K562 (cell line): ENCODE measurements around the gene ARL16. TPM values are rescaled to one million over a fixed set of nuclear protein-coding genes. Genes with fewer than 3 reads are reported as not detected.

Experiments
- ATAC-seq: fragments of 200-7000 bp; cut with Tn5 transposase; 3 replicates; pipeline ENCODE4 v1.9.1; 2020; ENCODE audit warnings: moderate library complexity
- BruUV-seq: library from RNA; stranded (reverse); fragments of 400-500 nt; replicated peaks from 2 replicates; lab custom pipeline; 2021; lab: Mats Ljungman, UMichigan
- CTCF ChIA-PET: fragments of 300-600 bp; formaldehyde crosslinking; extraction: SDS; loops from one replicate; lab custom pipeline; 2021; ENCODE audit warnings: low intra/inter-chr PET ratio; lab: Yijun Ruan, JAX
- POLR2A ChIA-PET: fragments of 300-600, 350-650 bp; sonication (Branson Sonifier 250); formaldehyde crosslinking; extraction: SDS; loops from one replicate; lab custom pipeline; 2021; ENCODE audit warnings: antibody characterized with exemption, inconsistent platforms; lab: Yijun Ruan, JAX
- DNase-seq, 4 experiments: peaks; one replicate each; pipeline versions ENCODE4 v3.0.0 to v3.0.0-alpha.2; 2011 to 2018; ENCODE audit warnings: low spot score in 3 of 4, mixed read lengths in 3 of 4; ENCODE audit errors: extremely low read depth in 1 of 4
- FAIRE-seq: peaks from 2 replicates; lab custom pipeline; 2011; peaks lifted over from hg19 to GRCh38; lab: Jason Lieb, UNC
- H2AFZ ChIP-seq: 2 replicates; pipeline ENCODE4 v1.6.0; 2011; ENCODE audit warnings: low read depth, low read length, control low read depth, inconsistent platforms
- H3K27ac ChIP-seq: fragments of 200-600 bp; 3 replicates; pipeline ENCODE4 v1.8.0; 2011; ENCODE audit warnings: low read depth, mild to moderate bottlenecking, control low read depth, inconsistent platforms, low read length, moderate library complexity, mixed read lengths; ENCODE audit errors: extremely low read depth
- H3K27me3 ChIP-seq, 2 experiments: fragments of 300-600 bp in 1 of 2; 2 replicates in 1 of 2; 3 replicates in 1 of 2; pipeline versions ENCODE4 v1.6.0 to v1.8.0; 2011; ENCODE audit warnings: inconsistent platforms in 2 of 2, low read length in 2 of 2, mild to moderate bottlenecking in 1 of 2, mixed read lengths in 1 of 2, moderate library complexity in 1 of 2; ENCODE audit not compliant: control insufficient read depth in 2 of 2, insufficient read depth in 2 of 2
- H3K36me3 ChIP-seq: fragments of 300-600 bp; 3 replicates; pipeline ENCODE4 v1.8.0; 2011; ENCODE audit warnings: mild to moderate bottlenecking, low read length, inconsistent platforms; ENCODE audit not compliant: control insufficient read depth, insufficient read depth
- H3K4me1 ChIP-seq, 2 experiments: fragments of 200-600 bp in 1 of 2; replicated peaks in 1 of 2; 2 replicates in 1 of 2; 3 replicates in 1 of 2; pipeline versions ENCODE4 v1.5.1 to v1.8.0; 2011; ENCODE audit warnings: inconsistent platforms in 2 of 2, low read length in 2 of 2, mild to moderate bottlenecking in 1 of 2, mixed read lengths in 1 of 2, moderate library complexity in 1 of 2; ENCODE audit not compliant: control insufficient read depth in 2 of 2, insufficient read depth in 2 of 2
- H3K4me2 ChIP-seq: 2 replicates; pipeline ENCODE4 v1.6.1; 2011; ENCODE audit warnings: low read length, control low read depth, inconsistent platforms, mixed read lengths; ENCODE audit not compliant: insufficient read depth
- H3K4me3 ChIP-seq: fragments of 200-600 bp; sonication (generic), shearing (Covaris generic); 2 replicates; pipeline ENCODE4 v1.5.1; 2016; ENCODE audit warnings: control low read depth, inconsistent platforms
- H3K79me2 ChIP-seq: fragments of 200-600 bp; 3 replicates; pipeline ENCODE4 v1.8.0; 2011; ENCODE audit warnings: low read length, inconsistent platforms; ENCODE audit not compliant: control insufficient read depth, insufficient read depth
- H3K9ac ChIP-seq, 2 experiments: 2 replicates each; pipeline versions ENCODE4 v1.6.0 to v1.6.1; 2011; ENCODE audit warnings: low read depth in 2 of 2, low read length in 2 of 2, control low read depth in 1 of 2, inconsistent platforms in 1 of 2, mild to moderate bottlenecking in 1 of 2, mixed read lengths in 1 of 2; ENCODE audit not compliant: insufficient read depth in 1 of 2
- H3K9me1 ChIP-seq: one replicate; pipeline ENCODE4 v1.6.0; 2011; ENCODE audit warnings: inconsistent platforms, mild to moderate bottlenecking, low read length, moderate library complexity; ENCODE audit not compliant: control insufficient read depth, insufficient read depth
- H3K9me3 ChIP-seq: replicated peaks from 2 replicates; pipeline ENCODE4 v1.5.1; 2011; ENCODE audit warnings: low read depth, low read length, inconsistent platforms; ENCODE audit not compliant: control insufficient read depth, insufficient read depth
- H4K20me1 ChIP-seq: replicated peaks from 2 replicates; pipeline ENCODE4 v1.6.1; 2011; ENCODE audit warnings: low read length, inconsistent platforms, mixed read lengths; ENCODE audit not compliant: control insufficient read depth, insufficient read depth
- FOXP1 ChIP-seq: sonication (generic); formaldehyde crosslinking; IDR thresholded peaks from 2 replicates; pipeline ENCODE4 v1.8.0; 2022; ENCODE audit warnings: mild to moderate bottlenecking, missing genetic modification reagents
- HNRNPK ChIP-seq: fragments of 200-400 bp; formaldehyde crosslinking; IDR thresholded peaks from one replicate; pipeline ENCODE4 v1.6.1; 2018; ENCODE audit warnings: mild to moderate bottlenecking, low read depth, low read length; ENCODE audit not compliant: poor library complexity, severe bottlenecking
- SOX6 ChIP-seq: fragments of 450-650 bp; IDR thresholded peaks from 2 replicates; pipeline ENCODE4 v1.6.1; 2014; ENCODE audit warnings: mild to moderate bottlenecking
- TGIF2 ChIP-seq: sonication (generic); formaldehyde crosslinking; IDR thresholded peaks from 2 replicates; pipeline ENCODE4 v1.8.1; 2022; ENCODE audit warnings: mild to moderate bottlenecking, missing genetic modification reagents, moderate library complexity
- ZNF12 ChIP-seq: sonication (generic); formaldehyde crosslinking; IDR thresholded peaks from 2 replicates; pipeline ENCODE4 v1.4.0; 2020; ENCODE audit warnings: mild to moderate bottlenecking, missing genetic modification reagents
- WGBS: fragments of 100-300 bp; shearing (Covaris generic); methylation state at CpG from one replicate; pipeline ENCODE4 v1.1.6; 2016; ENCODE audit warnings: low coverage, mixed read lengths; ENCODE audit not compliant: insufficient coverage; ENCODE audit errors: missing lambda C conversion rate; 5-methylcytosine and 5-hydroxymethylcytosine counted together
- in situ Hi-C: fragments of 300-500 bp; cut with MboI; formaldehyde crosslinking; loops from 4 replicates; pipeline ENCODE4 v1.15.0; 2018; ENCODE audit warnings: inconsistent platforms, mixed read lengths
- intact Hi-C: fragments of 100-400 bp; cut with micrococcal nuclease; formaldehyde crosslinking; loops from 2 replicates; pipeline ENCODE4 v1.14.2; 2022
- polyA plus RNA-seq, 8 experiments: library from polyadenylated mRNA; depleted of rRNA in 4 of 8; stranded (reverse) in 5 of 8; unstranded in 3 of 8; fragments of >200 nt; fragmentation: Nextera tagmentation in 2 of 8; fragmentation: Illumina TruSeq in 1 of 8; extraction: Ambion mirVana in 2 of 8; extraction: Trizol in 1 of 8; gene quantifications; 2 replicates each; pipeline versions ENCODE4 v1.2.1 to v1.2.3, GENCODE V29; 2011 to 2014; ENCODE audit warnings: inconsistent platforms in 1 of 8, missing spikeins in 1 of 8
- total RNA-seq, 7 experiments: library from RNA; depleted of rRNA in 6 of 7; stranded (reverse); fragments of >200 nt in 6 of 7; fragmentation: Illumina TruSeq in 2 of 7; extraction: Trizol in 2 of 7; gene quantifications; 2 replicates each; pipeline versions ENCODE4 v1.2.1 to v1.2.3, GENCODE V29; 2011 to 2021; ENCODE audit warnings: low replicate concordance in 1 of 7
- TF ChIP-seq, protein P1 (sequence below): sonication (generic); formaldehyde crosslinking; IDR thresholded peaks from 2 replicates; pipeline ENCODE4 v1.8.0; 2022; ENCODE audit warnings: missing genetic modification reagents, mild to moderate bottlenecking, borderline replicate concordance
- TF ChIP-seq, protein P2 (sequence below): fragments of 450-650 bp; IDR thresholded peaks from 2 replicates; pipeline ENCODE4 v1.6.1; 2016; ENCODE audit warnings: mild to moderate bottlenecking, moderate library complexity

The ARL16 gene
- total and polyA plus RNA-seq, 9 of the 15 experiments (the other 6 are each of a cell fraction or from before 2014, with no cell fraction given), result 5.4 to 32.4 (median 22.6) TPM

DNA sequence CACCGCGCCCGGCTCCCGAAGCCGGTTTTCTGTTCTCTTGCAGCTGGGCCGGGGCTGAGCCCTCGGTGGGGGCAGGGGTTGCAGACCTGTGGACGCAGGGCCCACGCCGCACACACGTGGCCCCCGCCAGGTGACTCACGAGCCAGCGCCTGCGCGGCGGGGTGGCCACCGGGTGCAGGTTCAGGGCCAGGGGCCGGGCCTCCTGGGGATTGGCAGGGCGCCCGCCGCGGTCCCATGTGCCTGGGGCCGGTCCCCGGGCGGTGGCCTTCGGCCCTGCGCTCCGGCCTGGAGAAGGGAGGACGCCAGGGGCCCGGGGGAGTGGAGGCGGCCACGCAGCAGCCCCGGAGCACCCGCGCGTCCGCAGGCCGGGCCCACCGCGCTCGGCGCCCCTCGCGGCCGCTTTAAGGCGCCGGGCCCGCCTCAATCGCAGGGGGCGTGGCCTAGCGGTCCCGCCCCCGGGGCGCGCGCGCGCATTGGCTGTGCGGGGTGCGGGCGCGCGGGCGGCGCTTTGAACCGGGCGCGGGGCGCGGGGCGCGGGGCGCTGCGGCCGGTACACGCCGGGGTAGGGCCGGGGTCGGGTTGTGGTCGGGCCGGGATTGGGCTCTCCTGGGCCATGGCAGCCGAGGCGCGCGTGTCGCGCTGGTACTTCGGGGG, 28.3 kb upstream of the ARL16 start, which contains the start of gene SLC25A10:
Gene SLC25A10, plus strand, starts transcription at position 471 of the 654 bp plus-strand sequence. Its CDS starts 143 bp downstream, at position 614.
- Histone ChIP-seq H3K9ac (peak within 1 kb of the TSS; percentile 80 to 95), H3K9me3 (no peaks in the 10 kb centered on the region), H2AFZ (peak within 1 kb of the TSS; percentile 72), H3K79me2 (peaks cover 40% of the 10 kb centered on the region), H3K4me3 (peak within 1 kb of the TSS; percentile 93), H3K4me2 (peak within 1 kb of the TSS; percentile 92), H3K27ac (peak within 1 kb of the TSS; percentile 88), H4K20me1 (peaks cover 15% of the 10 kb centered on the region), H3K4me1 (peaks cover 23 to 89% of the 10 kb centered on the region in 2 experiments), H3K36me3 (peaks cover 54% of the 10 kb centered on the region; the same call in 2 of the 3 replicates), H3K27me3 (no peaks in the 10 kb centered on the region), H3K9me1 (peaks cover 2% of the 10 kb centered on the region)
- ChIA-PET CTCF (interaction anchor here (1.1 kb wide), 1 partner anchor 309 kb away, joined by 3 read pairs; no protein-coding TSS in a partner anchor), POLR2A (interaction anchor here (0.6 to 5.2 kb wide), 10 partner anchors 8 to 365 kb away, joined by 3 to 59 read pairs (median 4); partner anchors contain the start of genes ARL16, HGS and MRPL12)
- peak; percentile 71 for ATAC-seq
- no TSS peak for BruUV-seq
- in situ Hi-C loops (no loop called here), intact Hi-C loops (no loop called here)
- DNase-seq, result peak; percentile 88 to 92 (median 90)
- WGBS, result 1% methylated on average over 41 of the region's 89 CpGs
- FAIRE-seq, result peak; percentile 15
- TF ChIP-seq, protein P1, sequence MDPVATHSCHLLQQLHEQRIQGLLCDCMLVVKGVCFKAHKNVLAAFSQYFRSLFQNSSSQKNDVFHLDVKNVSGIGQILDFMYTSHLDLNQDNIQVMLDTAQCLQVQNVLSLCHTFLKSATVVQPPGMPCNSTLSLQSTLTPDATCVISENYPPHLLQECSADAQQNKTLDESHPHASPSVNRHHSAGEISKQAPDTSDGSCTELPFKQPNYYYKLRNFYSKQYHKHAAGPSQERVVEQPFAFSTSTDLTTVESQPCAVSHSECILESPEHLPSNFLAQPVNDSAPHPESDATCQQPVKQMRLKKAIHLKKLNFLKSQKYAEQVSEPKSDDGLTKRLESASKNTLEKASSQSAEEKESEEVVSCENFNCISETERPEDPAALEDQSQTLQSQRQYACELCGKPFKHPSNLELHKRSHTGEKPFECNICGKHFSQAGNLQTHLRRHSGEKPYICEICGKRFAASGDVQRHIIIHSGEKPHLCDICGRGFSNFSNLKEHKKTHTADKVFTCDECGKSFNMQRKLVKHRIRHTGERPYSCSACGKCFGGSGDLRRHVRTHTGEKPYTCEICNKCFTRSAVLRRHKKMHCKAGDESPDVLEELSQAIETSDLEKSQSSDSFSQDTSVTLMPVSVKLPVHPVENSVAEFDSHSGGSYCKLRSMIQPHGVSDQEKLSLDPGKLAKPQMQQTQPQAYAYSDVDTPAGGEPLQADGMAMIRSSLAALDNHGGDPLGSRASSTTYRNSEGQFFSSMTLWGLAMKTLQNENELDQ (CRISPR knock-in tag), result no peak
- TF ChIP-seq ZNF12 (CRISPR knock-in tag) (no peak), SOX6 (peak; percentile 26; the same call in 1 of the 2 replicates), HNRNPK (peak; percentile 15), TGIF2 (peak; percentile 36; the same call in 1 of the 2 replicates), FOXP1 (peak; percentile 75; the same call in 1 of the 2 replicates)
- TF ChIP-seq, protein P2, sequence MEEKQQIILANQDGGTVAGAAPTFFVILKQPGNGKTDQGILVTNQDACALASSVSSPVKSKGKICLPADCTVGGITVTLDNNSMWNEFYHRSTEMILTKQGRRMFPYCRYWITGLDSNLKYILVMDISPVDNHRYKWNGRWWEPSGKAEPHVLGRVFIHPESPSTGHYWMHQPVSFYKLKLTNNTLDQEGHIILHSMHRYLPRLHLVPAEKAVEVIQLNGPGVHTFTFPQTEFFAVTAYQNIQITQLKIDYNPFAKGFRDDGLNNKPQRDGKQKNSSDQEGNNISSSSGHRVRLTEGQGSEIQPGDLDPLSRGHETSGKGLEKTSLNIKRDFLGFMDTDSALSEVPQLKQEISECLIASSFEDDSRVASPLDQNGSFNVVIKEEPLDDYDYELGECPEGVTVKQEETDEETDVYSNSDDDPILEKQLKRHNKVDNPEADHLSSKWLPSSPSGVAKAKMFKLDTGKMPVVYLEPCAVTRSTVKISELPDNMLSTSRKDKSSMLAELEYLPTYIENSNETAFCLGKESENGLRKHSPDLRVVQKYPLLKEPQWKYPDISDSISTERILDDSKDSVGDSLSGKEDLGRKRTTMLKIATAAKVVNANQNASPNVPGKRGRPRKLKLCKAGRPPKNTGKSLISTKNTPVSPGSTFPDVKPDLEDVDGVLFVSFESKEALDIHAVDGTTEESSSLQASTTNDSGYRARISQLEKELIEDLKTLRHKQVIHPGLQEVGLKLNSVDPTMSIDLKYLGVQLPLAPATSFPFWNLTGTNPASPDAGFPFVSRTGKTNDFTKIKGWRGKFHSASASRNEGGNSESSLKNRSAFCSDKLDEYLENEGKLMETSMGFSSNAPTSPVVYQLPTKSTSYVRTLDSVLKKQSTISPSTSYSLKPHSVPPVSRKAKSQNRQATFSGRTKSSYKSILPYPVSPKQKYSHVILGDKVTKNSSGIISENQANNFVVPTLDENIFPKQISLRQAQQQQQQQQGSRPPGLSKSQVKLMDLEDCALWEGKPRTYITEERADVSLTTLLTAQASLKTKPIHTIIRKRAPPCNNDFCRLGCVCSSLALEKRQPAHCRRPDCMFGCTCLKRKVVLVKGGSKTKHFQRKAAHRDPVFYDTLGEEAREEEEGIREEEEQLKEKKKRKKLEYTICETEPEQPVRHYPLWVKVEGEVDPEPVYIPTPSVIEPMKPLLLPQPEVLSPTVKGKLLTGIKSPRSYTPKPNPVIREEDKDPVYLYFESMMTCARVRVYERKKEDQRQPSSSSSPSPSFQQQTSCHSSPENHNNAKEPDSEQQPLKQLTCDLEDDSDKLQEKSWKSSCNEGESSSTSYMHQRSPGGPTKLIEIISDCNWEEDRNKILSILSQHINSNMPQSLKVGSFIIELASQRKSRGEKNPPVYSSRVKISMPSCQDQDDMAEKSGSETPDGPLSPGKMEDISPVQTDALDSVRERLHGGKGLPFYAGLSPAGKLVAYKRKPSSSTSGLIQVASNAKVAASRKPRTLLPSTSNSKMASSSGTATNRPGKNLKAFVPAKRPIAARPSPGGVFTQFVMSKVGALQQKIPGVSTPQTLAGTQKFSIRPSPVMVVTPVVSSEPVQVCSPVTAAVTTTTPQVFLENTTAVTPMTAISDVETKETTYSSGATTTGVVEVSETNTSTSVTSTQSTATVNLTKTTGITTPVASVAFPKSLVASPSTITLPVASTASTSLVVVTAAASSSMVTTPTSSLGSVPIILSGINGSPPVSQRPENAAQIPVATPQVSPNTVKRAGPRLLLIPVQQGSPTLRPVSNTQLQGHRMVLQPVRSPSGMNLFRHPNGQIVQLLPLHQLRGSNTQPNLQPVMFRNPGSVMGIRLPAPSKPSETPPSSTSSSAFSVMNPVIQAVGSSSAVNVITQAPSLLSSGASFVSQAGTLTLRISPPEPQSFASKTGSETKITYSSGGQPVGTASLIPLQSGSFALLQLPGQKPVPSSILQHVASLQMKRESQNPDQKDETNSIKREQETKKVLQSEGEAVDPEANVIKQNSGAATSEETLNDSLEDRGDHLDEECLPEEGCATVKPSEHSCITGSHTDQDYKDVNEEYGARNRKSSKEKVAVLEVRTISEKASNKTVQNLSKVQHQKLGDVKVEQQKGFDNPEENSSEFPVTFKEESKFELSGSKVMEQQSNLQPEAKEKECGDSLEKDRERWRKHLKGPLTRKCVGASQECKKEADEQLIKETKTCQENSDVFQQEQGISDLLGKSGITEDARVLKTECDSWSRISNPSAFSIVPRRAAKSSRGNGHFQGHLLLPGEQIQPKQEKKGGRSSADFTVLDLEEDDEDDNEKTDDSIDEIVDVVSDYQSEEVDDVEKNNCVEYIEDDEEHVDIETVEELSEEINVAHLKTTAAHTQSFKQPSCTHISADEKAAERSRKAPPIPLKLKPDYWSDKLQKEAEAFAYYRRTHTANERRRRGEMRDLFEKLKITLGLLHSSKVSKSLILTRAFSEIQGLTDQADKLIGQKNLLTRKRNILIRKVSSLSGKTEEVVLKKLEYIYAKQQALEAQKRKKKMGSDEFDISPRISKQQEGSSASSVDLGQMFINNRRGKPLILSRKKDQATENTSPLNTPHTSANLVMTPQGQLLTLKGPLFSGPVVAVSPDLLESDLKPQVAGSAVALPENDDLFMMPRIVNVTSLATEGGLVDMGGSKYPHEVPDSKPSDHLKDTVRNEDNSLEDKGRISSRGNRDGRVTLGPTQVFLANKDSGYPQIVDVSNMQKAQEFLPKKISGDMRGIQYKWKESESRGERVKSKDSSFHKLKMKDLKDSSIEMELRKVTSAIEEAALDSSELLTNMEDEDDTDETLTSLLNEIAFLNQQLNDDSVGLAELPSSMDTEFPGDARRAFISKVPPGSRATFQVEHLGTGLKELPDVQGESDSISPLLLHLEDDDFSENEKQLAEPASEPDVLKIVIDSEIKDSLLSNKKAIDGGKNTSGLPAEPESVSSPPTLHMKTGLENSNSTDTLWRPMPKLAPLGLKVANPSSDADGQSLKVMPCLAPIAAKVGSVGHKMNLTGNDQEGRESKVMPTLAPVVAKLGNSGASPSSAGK, result peak; percentile 97
